HUES6 (cell line): ENCODE data around the gene PARD6B.

Source experiments
- H3K27ac ChIP-seq: 2 replicates; pipeline ENCODE4 v1.7.0; 2013; ENCODE audit warnings: low read depth, mild to moderate bottlenecking, low read length, inconsistent platforms
- H3K27me3 ChIP-seq: 2 replicates; pipeline ENCODE4 v1.6.1; 2013; ENCODE audit warnings: low read length; ENCODE audit not compliant: control insufficient read depth, insufficient read depth
- H3K36me3 ChIP-seq: 2 replicates; pipeline ENCODE4 v1.6.1; 2013; ENCODE audit warnings: low read length; ENCODE audit not compliant: control insufficient read depth, insufficient read depth
- H3K4me1 ChIP-seq: 2 replicates; pipeline ENCODE4 v1.6.1; 2013; ENCODE audit warnings: low read length; ENCODE audit not compliant: control insufficient read depth, insufficient read depth
- H3K4me3 ChIP-seq: 2 replicates; pipeline ENCODE4 v1.5.1; 2013; ENCODE audit warnings: low read depth, low read length
- H3K9ac ChIP-seq: one replicate; pipeline ENCODE4 v1.6.1; 2013; ENCODE audit warnings: mild to moderate bottlenecking, low read length
- H3K9me3 ChIP-seq: 2 replicates; pipeline ENCODE4 v1.6.1; 2013; ENCODE audit warnings: low read depth, low read length; ENCODE audit not compliant: control insufficient read depth, insufficient read depth

Gene PARD6B

DNA sequence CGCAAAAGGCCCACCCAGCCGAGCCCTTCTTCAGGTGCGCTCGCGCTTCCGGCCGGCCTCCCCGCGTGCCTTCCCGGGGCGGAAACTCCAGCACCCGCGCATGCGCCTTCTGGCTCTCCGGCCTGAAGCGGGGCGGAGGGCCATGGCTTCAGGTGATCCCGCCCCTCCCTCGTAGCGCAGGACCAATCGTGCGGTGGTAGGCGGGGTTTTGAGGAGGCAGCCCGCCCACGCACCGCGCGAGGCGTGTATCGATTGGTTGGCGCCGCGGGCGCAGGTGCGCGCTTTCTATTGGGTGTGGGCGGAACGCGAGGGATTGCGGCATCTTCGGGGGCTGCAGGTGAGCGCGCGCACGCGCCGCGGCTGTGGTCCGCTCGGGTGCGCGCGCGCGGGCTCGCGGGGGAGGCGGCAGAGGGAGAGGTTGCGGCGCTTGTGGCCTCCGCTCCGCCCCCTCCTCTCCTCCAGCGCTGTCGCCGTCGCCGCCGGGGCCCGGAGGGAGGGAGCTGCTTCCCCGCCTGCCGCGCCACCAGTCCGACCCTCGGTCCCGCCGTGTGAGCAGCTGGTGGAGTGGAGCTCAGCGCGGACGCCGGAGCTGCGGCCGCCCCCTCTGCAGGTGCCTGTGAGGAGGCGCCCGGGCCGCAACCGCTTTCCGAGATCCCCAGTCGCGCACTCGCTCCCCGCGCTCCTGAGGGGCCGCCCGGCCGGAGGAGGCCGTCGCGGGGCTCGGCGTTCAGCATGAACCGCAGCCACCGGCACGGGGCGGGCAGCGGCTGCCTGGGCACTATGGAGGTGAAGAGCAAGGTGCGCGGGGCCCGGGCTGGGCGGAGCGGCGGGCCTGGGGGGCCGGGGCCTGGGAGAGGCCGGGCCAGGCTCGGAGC is at the start of gene PARD6B:
Gene PARD6B, plus strand, starts transcription at position 526 of the 875 bp plus-strand sequence. Its CDS starts 207 bp downstream, at position 733.
- no peaks in the 10 kb centered on the region for H3K27me3 ChIP-seq
- H3K27ac ChIP-seq = peak within 1 kb of the TSS; percentile 90
- peak within 1 kb of the TSS; percentile 82 for H3K9ac ChIP-seq
- H3K36me3 ChIP-seq = peaks cover 3% of the 10 kb centered on the region; the same call in 1 of the 2 replicates
- peaks cover 25% of the 10 kb centered on the region for H3K4me1 ChIP-seq
- H3K9me3 ChIP-seq = no peaks in the 10 kb centered on the region
- peak within 1 kb of the TSS; percentile 94 for H3K4me3 ChIP-seq

GRCh38 chr20:50682065-50682464 is 49.3 kb upstream of the PARD6B start:
- H3K27me3 ChIP-seq = no peaks in the 10 kb centered on the region
- H3K9ac ChIP-seq = no peak overlapping the region
- H3K9me3 ChIP-seq = no peaks in the 10 kb centered on the region
- H3K4me3 ChIP-seq = no peak overlapping the region
- peaks cover 2% of the 10 kb centered on the region; the same call in 1 of the 2 replicates for H3K4me1 ChIP-seq
- H3K36me3 ChIP-seq = no peaks in the 10 kb centered on the region
- H3K27ac ChIP-seq = no peak overlapping the region

DNA sequence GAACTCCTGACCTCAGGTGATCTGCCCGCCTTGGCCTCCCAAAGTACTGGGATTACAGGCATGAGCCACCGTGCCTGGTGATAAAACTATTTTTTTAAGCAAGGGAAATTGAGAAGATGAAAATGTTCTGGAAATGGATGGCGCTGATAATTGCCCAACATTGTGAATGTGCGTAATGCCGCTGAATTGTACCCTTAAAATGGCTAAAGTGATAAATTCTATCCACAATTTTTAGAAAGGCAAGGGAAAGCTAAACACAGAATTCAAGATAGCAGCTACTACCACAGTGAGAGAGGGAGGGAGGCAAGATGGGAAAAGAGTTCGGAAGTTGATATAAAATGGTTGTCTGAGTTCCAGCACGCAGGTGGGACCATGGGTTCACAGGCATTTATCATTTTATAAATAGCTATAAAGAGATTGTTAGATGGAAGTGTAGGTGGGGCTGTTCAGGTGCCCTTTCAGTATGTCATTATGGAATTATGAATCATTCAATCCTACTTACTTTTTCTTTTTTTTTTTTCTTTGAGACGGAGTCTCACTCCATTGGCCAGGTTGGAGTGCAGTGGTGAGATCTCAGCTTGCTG is 48.3 kb upstream of the PARD6B start:
- Histone ChIP-seq H3K9me3 (no peaks in the 10 kb centered on the region), H3K4me3 (no peak overlapping the region), H3K4me1 (peaks cover 4% of the 10 kb centered on the region; the same call in 1 of the 2 replicates), H3K9ac (no peak overlapping the region), H3K27me3 (no peaks in the 10 kb centered on the region), H3K36me3 (no peaks in the 10 kb centered on the region), H3K27ac (no peak overlapping the region)

GRCh38 chr20:50683570-50683969 is 47.8 kb upstream of the PARD6B start:
- no peaks in the 10 kb centered on the region for H3K9me3 ChIP-seq
- no peaks in the 10 kb centered on the region for H3K27me3 ChIP-seq
- no peaks in the 10 kb centered on the region for H3K36me3 ChIP-seq
- H3K4me3 ChIP-seq = no peak overlapping the region
- H3K4me1 ChIP-seq = peaks cover 4% of the 10 kb centered on the region; the same call in 1 of the 2 replicates
- H3K27ac ChIP-seq = no peak overlapping the region
- H3K9ac ChIP-seq = no peak overlapping the region

DNA sequence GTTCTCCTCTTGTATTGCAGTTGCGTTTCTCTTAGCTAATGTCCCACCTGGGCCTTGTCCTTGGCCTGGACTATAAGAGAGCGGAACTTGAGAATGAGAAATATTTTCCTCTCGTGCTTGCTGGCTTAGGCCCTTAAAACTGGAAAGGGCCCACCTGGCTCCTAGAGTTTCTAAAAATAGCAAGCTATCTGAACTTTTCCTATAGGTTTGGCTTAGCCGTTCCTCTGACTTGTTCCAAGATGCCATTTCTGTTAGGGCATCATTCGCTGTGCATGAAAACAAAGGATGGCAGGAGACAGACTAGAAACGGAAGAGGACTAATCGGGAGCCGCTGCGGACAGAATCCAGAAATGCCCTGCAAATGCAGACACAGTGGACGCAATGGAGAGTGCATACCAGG is 44.6 kb upstream of the PARD6B start:
- no peak overlapping the region for H3K27ac ChIP-seq
- no peak overlapping the region for H3K9ac ChIP-seq

DNA sequence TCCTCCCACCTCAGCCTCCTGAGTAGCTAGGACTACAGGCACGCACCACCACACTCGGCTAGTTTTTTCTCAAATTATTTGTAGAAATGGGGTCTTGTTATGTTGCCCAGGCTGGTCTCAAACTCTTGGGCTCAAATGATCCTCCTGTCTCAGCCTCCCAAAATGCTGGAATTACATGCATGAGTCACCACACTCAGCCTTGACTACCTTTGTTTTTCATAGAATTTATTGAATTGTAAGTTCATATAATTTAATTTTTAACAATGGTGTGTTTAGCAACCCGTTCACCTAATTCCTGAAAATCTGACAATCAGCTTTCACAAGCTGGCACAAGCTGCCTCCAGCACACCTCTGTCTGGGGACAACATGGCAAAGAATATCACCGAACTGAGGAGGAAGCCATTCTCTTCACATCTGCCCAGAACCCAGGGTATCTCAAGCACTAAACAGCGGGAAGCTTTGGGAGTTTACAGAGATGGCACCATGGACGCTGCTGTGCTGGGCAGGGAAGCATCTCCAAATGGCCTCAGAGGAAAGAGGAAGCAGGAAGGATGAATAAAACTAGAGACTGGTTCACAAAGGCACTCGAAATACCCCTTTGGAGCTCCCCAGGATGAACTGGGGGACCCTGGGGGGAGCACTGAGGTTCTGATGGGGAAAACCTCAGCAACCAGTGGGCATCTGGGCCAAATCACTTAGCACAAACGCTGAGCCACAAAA is 43.0 kb upstream of the PARD6B start:
- Histone ChIP-seq H3K4me1 (peaks cover 30% of the 10 kb centered on the region), H3K9me3 (no peaks in the 10 kb centered on the region), H3K9ac (no peak overlapping the region), H3K27me3 (no peaks in the 10 kb centered on the region), H3K27ac (no peak overlapping the region), H3K4me3 (no peak overlapping the region), H3K36me3 (no peaks in the 10 kb centered on the region)

More for the DNA sequence above, 44.6 kb upstream of the PARD6B start:
- H3K4me3 ChIP-seq = no peak overlapping the region
- no peaks in the 10 kb centered on the region for H3K27me3 ChIP-seq
- peaks cover 23% of the 10 kb centered on the region for H3K4me1 ChIP-seq
- no peaks in the 10 kb centered on the region for H3K36me3 ChIP-seq
- no peaks in the 10 kb centered on the region for H3K9me3 ChIP-seq

- Histone ChIP-seq H3K36me3 (no peaks in the 10 kb centered on the region), H3K4me3 (peak overlapping the region; percentile 61), H3K27ac (no peak overlapping the region), H3K4me1 (peaks cover 34% of the 10 kb centered on the region), H3K27me3 (no peaks in the 10 kb centered on the region), H3K9me3 (no peaks in the 10 kb centered on the region), H3K9ac (peak overlapping the region; percentile 34)
Observed at GRCh38 chr20:50689864-50690649, 41.3 kb upstream of the PARD6B start.

- Histone ChIP-seq H3K9ac (peak within 1 kb of the TSS; percentile 34), H3K4me3 (peak within 1 kb of the TSS; percentile 61), H3K9me3 (no peaks in the 10 kb centered on the region), H3K36me3 (no peaks in the 10 kb centered on the region), H3K27ac (no peak within 1 kb of the TSS), H3K27me3 (no peaks in the 10 kb centered on the region), H3K4me1 (peaks cover 40% of the 10 kb centered on the region)
Observed at GRCh38 chr20:50690650-50691572, 40.5 kb upstream of the PARD6B start, which contains the start of gene RIPOR3. RIPOR3 (minus strand) TSS chr20:50691542; CDS start chr20:50691128, 414 bp downstream.

DNA sequence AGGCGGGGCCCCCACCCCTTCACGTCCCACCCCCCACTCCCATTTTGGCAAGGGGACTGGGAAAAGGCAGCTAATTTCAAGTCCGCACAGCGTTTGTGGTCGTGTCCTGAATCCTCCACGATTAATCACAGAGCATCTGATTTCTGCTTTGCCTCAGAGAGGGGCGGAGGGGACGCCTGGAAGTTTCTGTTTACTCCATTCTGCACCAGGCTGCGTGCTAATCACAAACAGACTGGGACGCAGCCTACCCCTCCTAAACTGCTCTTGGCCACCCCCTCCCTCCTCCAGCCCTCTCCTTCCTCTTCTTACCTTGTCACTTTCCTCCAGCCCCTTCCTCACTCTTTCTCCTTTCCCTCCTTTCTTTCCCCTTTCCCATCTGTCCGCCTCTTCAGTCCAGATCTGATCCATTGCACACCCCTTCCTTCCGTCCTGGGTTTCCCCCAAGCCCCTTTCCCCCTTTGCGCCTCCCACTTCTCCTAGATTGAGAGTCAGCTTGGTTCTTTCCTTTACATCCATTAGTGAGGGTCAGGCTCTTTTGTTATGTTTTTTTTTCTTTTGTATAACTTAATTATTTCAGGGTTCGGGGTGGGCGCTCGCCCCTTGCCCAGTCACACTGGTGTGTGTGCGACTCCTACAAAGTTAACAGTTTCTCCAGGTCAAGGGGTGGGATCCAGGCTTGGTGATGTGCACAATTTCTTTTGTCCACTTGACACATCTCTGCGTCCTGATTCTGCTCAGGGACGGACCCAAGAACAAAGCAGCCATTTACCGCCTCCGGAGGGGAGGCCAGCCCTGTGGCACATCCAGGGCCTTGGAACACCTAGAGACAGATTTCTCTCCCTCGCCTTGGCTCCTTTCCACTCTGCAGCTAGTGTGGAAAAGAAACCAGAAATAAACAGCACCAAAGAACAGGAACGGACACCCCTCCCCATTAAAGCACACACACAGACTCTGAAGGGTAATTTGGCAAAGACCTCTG is 39.5 kb upstream of the PARD6B start:
- peaks cover 40% of the 10 kb centered on the region for H3K4me1 ChIP-seq
- peak overlapping the region; percentile 61 for H3K4me3 ChIP-seq
- no peaks in the 10 kb centered on the region for H3K36me3 ChIP-seq
- H3K9me3 ChIP-seq = no peaks in the 10 kb centered on the region
- H3K27me3 ChIP-seq = no peaks in the 10 kb centered on the region
- peak overlapping the region; percentile 30 for H3K9ac ChIP-seq
- no peak overlapping the region for H3K27ac ChIP-seq
